Neural cell (in vitro differentiated cells): ENCODE data around the gene JPH4. TPM values are rescaled to one million over a fixed set of nuclear protein-coding genes. Genes with fewer than 3 reads are reported as not detected.

ENCODE experiments used
- H2AFZ ChIP-seq: fragments of 200-600, 300-800 bp; sonication (generic), shearing (Covaris generic); 2 replicates; pipeline ENCODE4 v1.6.0; 2014; ENCODE audit warnings: low read depth, mild to moderate bottlenecking, antibody characterized with exemption, low read length, moderate library complexity
- H3F3A ChIP-seq: fragments of 200-600 bp; shearing (Covaris generic); 2 replicates; pipeline ENCODE4 v1.6.1; 2016; ENCODE audit warnings: mild to moderate bottlenecking, moderate library complexity, mixed read lengths, antibody characterized with exemption, low read length; ENCODE audit not compliant: insufficient read depth, poor library complexity, severe bottlenecking
- H3K27ac ChIP-seq: fragments of 200-600, 300-800 bp; sonication (generic), shearing (Covaris generic); 2 replicates; pipeline ENCODE4 v1.5.1; 2014; ENCODE audit warnings: mild to moderate bottlenecking, low read length, moderate library complexity
- H3K27me3 ChIP-seq: fragments of 300-800, 200-600 bp; sonication (generic), shearing (Covaris generic); 2 replicates; pipeline ENCODE4 v1.6.0; 2014; ENCODE audit warnings: mild to moderate bottlenecking, low read depth, low read length, moderate library complexity; ENCODE audit not compliant: insufficient read depth
- H3K36me3 ChIP-seq: fragments of 300-800, 200-600 bp; sonication (generic), shearing (Covaris generic); 2 replicates; pipeline ENCODE4 v1.5.1; 2014; ENCODE audit warnings: mild to moderate bottlenecking, antibody characterized with exemption, low read length, moderate library complexity; ENCODE audit not compliant: insufficient read depth
- H3K4me2 ChIP-seq: fragments of 300-800, 200-600 bp; sonication (generic), shearing (Covaris generic); 2 replicates; pipeline ENCODE4 v1.6.0; 2014; ENCODE audit warnings: mild to moderate bottlenecking, low read length
- H3K4me3 ChIP-seq: fragments of 300-800, 200-600 bp; sonication (generic), shearing (Covaris generic); 2 replicates; pipeline ENCODE4 v1.5.1; 2014; ENCODE audit warnings: mild to moderate bottlenecking, low read length, moderate library complexity
- H3K79me2 ChIP-seq: fragments of 200-600 bp; shearing (Covaris generic); replicated peaks from 2 replicates; pipeline ENCODE4 v1.6.0; 2014; ENCODE audit warnings: mild to moderate bottlenecking, low read length, moderate library complexity; ENCODE audit not compliant: insufficient read depth
- H3K9ac ChIP-seq: fragments of 300-800, 200-600 bp; sonication (generic), shearing (Covaris generic); 2 replicates; pipeline ENCODE4 v1.6.1; 2016; ENCODE audit warnings: mild to moderate bottlenecking, low read length, mixed read lengths
- H3K9me2 ChIP-seq: fragments of 200-600 bp; shearing (Covaris generic); 2 replicates; pipeline ENCODE4 v1.6.1; 2016; ENCODE audit warnings: mild to moderate bottlenecking, low read length, mixed read lengths; ENCODE audit not compliant: insufficient read depth
- H3K9me3 ChIP-seq: fragments of 200-600, 300-800 bp; sonication (generic), shearing (Covaris generic); 2 replicates; pipeline ENCODE4 v1.6.1; 2016; ENCODE audit warnings: mild to moderate bottlenecking, mixed run types, low read length, moderate library complexity, mixed read lengths
- H4K20me1 ChIP-seq: fragments of 200-600 bp; shearing (Covaris generic); 2 replicates; pipeline ENCODE4 v1.6.1; 2016; ENCODE audit warnings: mild to moderate bottlenecking, mixed run types; ENCODE audit not compliant: insufficient read depth
- EP300 ChIP-seq: fragments of 450-650 bp; conservative IDR thresholded peaks from 2 replicates; pipeline ENCODE4 v1.6.1; 2014; ENCODE audit warnings: antibody characterized with exemption, mild to moderate bottlenecking, moderate library complexity; ENCODE audit not compliant: poor library complexity, severe bottlenecking
- EZH2 ChIP-seq: fragments of 200-600, 300-800 bp; shearing (Covaris generic), sonication (generic); IDR thresholded peaks from 2 replicates; pipeline ENCODE4 v1.6.1; 2014; ENCODE audit warnings: antibody characterized with exemption, low read length, borderline replicate concordance, mild to moderate bottlenecking; ENCODE audit not compliant: insufficient read depth, poor library complexity, severe bottlenecking
- MXI1 ChIP-seq: fragments of 450-650 bp; conservative IDR thresholded peaks from 2 replicates; pipeline ENCODE4 v1.6.1; 2014; ENCODE audit warnings: antibody characterized with exemption, mild to moderate bottlenecking; ENCODE audit not compliant: poor library complexity, severe bottlenecking
- POLR2AphosphoS5 ChIP-seq: IDR thresholded peaks from 2 replicates; pipeline ENCODE4 v1.6.1; 2012
- RAD21 ChIP-seq: fragments of 450-650 bp; conservative IDR thresholded peaks from 2 replicates; pipeline ENCODE4 v1.6.1; 2014; ENCODE audit warnings: antibody characterized with exemption, mild to moderate bottlenecking, moderate library complexity
- SMC3 ChIP-seq: fragments of 450-650 bp; conservative IDR thresholded peaks from 2 replicates; pipeline ENCODE4 v1.6.1; 2014; ENCODE audit warnings: antibody characterized with exemption, mild to moderate bottlenecking, moderate library complexity; ENCODE audit not compliant: poor library complexity
- TAF1 ChIP-seq: IDR thresholded peaks from 2 replicates; pipeline ENCODE4 v1.6.1; 2012; ENCODE audit warnings: low read depth
- polyA plus RNA-seq: library from polyadenylated mRNA; depleted of rRNA; stranded (reverse); fragments of >200 nt; gene quantifications from 2 replicates; pipeline ENCODE4 v1.2.3, GENCODE V29; 2014
- TF ChIP-seq, protein P1 (sequence below): fragments of 450-650 bp; IDR thresholded peaks from 2 replicates; pipeline ENCODE4 v1.5.1; 2014; ENCODE audit warnings: antibody characterized with exemption, mild to moderate bottlenecking, moderate library complexity; ENCODE audit not compliant: poor library complexity, severe bottlenecking
- TF ChIP-seq, protein P2 (sequence below): IDR thresholded peaks from 2 replicates; pipeline ENCODE4 v1.6.1; 2012; ENCODE audit warnings: borderline replicate concordance

The JPH4 gene
- polyA plus RNA-seq, 1 donor from 2014 or later: 68.2 TPM

DNA sequence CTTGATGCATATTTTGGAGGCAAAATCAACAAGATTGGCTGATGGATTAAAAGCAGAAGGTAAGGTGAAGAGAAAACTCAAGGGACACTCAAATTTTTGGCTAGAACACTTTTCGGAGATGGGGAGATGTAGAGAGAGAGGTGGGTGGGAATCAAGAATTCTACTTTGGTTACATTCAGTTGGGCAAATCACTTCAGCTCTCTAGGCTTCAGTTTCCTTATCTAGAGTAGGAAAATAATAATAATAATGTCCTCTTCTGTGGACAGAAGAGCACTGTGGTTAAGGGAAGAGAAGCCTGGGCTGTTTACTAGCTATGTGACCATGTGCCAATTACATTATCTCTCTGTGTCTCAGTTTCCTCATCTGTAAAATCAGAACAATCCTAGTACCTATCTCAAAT, 34.2 kb upstream of the JPH4 start:
- no peak overlapping the region for H3K9ac ChIP-seq
- H3K9me2 ChIP-seq: no peaks in the 10 kb centered on the region
- H2AFZ ChIP-seq: no peak overlapping the region
- H3K9me3 ChIP-seq: no peaks in the 10 kb centered on the region
- H3K79me2 ChIP-seq: no peaks in the 10 kb centered on the region
- H4K20me1 ChIP-seq: no peaks in the 10 kb centered on the region
- H3K27me3 ChIP-seq: no peaks in the 10 kb centered on the region
- no peak overlapping the region for H3K4me3 ChIP-seq
- H3F3A ChIP-seq: no peaks in the 10 kb centered on the region
- no peak overlapping the region for H3K4me2 ChIP-seq
- no peaks in the 10 kb centered on the region for H3K36me3 ChIP-seq
- TF ChIP-seq EZH2 (no peak), SMC3 (no peak), MXI1 (no peak), TAF1 (no peak), EP300 (no peak), RAD21 (no peak), POLR2AphosphoS5 (no peak)
- TF ChIP-seq, protein P1, sequence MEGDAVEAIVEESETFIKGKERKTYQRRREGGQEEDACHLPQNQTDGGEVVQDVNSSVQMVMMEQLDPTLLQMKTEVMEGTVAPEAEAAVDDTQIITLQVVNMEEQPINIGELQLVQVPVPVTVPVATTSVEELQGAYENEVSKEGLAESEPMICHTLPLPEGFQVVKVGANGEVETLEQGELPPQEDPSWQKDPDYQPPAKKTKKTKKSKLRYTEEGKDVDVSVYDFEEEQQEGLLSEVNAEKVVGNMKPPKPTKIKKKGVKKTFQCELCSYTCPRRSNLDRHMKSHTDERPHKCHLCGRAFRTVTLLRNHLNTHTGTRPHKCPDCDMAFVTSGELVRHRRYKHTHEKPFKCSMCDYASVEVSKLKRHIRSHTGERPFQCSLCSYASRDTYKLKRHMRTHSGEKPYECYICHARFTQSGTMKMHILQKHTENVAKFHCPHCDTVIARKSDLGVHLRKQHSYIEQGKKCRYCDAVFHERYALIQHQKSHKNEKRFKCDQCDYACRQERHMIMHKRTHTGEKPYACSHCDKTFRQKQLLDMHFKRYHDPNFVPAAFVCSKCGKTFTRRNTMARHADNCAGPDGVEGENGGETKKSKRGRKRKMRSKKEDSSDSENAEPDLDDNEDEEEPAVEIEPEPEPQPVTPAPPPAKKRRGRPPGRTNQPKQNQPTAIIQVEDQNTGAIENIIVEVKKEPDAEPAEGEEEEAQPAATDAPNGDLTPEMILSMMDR: no peak
- TF ChIP-seq, protein P2, sequence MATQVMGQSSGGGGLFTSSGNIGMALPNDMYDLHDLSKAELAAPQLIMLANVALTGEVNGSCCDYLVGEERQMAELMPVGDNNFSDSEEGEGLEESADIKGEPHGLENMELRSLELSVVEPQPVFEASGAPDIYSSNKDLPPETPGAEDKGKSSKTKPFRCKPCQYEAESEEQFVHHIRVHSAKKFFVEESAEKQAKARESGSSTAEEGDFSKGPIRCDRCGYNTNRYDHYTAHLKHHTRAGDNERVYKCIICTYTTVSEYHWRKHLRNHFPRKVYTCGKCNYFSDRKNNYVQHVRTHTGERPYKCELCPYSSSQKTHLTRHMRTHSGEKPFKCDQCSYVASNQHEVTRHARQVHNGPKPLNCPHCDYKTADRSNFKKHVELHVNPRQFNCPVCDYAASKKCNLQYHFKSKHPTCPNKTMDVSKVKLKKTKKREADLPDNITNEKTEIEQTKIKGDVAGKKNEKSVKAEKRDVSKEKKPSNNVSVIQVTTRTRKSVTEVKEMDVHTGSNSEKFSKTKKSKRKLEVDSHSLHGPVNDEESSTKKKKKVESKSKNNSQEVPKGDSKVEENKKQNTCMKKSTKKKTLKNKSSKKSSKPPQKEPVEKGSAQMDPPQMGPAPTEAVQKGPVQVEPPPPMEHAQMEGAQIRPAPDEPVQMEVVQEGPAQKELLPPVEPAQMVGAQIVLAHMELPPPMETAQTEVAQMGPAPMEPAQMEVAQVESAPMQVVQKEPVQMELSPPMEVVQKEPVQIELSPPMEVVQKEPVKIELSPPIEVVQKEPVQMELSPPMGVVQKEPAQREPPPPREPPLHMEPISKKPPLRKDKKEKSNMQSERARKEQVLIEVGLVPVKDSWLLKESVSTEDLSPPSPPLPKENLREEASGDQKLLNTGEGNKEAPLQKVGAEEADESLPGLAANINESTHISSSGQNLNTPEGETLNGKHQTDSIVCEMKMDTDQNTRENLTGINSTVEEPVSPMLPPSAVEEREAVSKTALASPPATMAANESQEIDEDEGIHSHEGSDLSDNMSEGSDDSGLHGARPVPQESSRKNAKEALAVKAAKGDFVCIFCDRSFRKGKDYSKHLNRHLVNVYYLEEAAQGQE: no peak
- H3K27ac ChIP-seq: no peak overlapping the region

- H3K4me3 ChIP-seq: no peak overlapping the region
- no peak overlapping the region for H3K9ac ChIP-seq
- H3K9me3 ChIP-seq: no peaks in the 10 kb centered on the region
- H3F3A ChIP-seq: no peaks in the 10 kb centered on the region
- H3K36me3 ChIP-seq: no peaks in the 10 kb centered on the region
- no peak for TF ChIP-seq EP300
- TF ChIP-seq TAF1: no peak
- TF ChIP-seq EZH2: no peak
- TF ChIP-seq RAD21: no peak
- TF ChIP-seq, protein P2: no peak
- no peak for TF ChIP-seq SMC3
- TF ChIP-seq MXI1: no peak
- TF ChIP-seq, protein P1: no peak
- TF ChIP-seq POLR2AphosphoS5: no peak
- H3K27ac ChIP-seq: no peak overlapping the region
- no peaks in the 10 kb centered on the region for H3K9me2 ChIP-seq
- no peaks in the 10 kb centered on the region for H3K79me2 ChIP-seq
- no peak overlapping the region for H3K4me2 ChIP-seq
- H4K20me1 ChIP-seq: no peaks in the 10 kb centered on the region
- no peak overlapping the region for H2AFZ ChIP-seq
- H3K27me3 ChIP-seq: no peaks in the 10 kb centered on the region
These were observed 33.8 kb upstream of the JPH4 start for GRCh38 chr14:23612354-23612732.
